AG04450 (cell line): ENCODE results near the gene NMNAT1. TPM values are rescaled to one million over a fixed set of nuclear protein-coding genes. Genes with fewer than 3 reads are reported as not detected.

Experiments used
- CTCF ChIA-PET: fragments of 300-600, 350-600 bp; formaldehyde crosslinking; extraction: SDS; loops from one replicate; lab custom pipeline; 2022; ENCODE audit warnings: antibody characterized with exemption, inconsistent platforms; lab: Charles Lee
- POLR2A ChIA-PET: fragments of 350-600 bp; formaldehyde crosslinking; extraction: SDS; loops from one replicate; lab custom pipeline; 2021; ENCODE audit warnings: antibody characterized with exemption, inconsistent platforms; lab: Yijun Ruan, JAX
- DNase-seq: peaks from one replicate; pipeline ENCODE4 v3.0.0-alpha.2; 2011; ENCODE audit warnings: low read depth, low spot score
- H3K27ac ChIP-seq: one replicate; pipeline ENCODE4 v1.5.1; 2012; ENCODE audit warnings: low read depth, low read length, control low read depth
- H3K27me3 ChIP-seq: one replicate; pipeline ENCODE4 v1.6.0; 2012; ENCODE audit warnings: low read length; ENCODE audit not compliant: control insufficient read depth, insufficient read depth
- H3K4me3 ChIP-seq: 2 replicates; pipeline ENCODE4 v1.5.1; 2011; ENCODE audit warnings: mild to moderate bottlenecking, low read depth, low read length, control low read depth
- H3K9me3 ChIP-seq: 2 replicates; pipeline ENCODE4 v1.5.1; 2012; ENCODE audit warnings: low read length; ENCODE audit not compliant: control insufficient read depth, insufficient read depth
- polyA plus RNA-seq: library from polyadenylated mRNA; depleted of rRNA; stranded (reverse); fragments of >200 nt; gene quantifications from 2 replicates; pipeline ENCODE4 v1.2.3, GENCODE V29; 2011
- TF ChIP-seq, protein P1 (sequence below): IDR thresholded peaks from 2 replicates; pipeline ENCODE4 v1.5.1; 2011; ENCODE audit warnings: low read depth, low read length, control low read depth, inconsistent platforms

NMNAT1 gene
- polyA plus RNA-seq, 1 experiment: 16.4 TPM

DNA sequence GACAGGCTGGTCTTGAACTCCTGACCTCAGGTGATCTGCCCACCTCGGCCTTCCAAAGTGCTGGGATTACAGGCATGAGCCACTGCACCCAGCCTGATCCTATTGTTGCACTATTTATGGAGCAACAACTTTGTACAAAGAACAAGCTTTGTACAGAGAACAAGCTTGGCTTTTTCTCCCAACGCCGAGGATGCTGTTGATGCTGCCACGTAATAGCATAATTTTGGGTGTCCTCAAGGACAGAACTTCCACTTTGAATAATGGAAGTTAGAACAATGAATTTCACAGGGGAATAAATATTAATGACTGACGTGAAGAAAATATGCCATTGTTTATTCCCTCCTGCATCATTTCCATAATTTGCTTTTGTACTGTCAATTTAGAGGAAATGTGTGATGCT, 41.0 kb downstream of the NMNAT1 start:
- Histone ChIP-seq H3K9me3 (no peaks in the 10 kb centered on the region), H3K27ac (no peak overlapping the region), H3K4me3 (no peak overlapping the region), H3K27me3 (no peaks in the 10 kb centered on the region)
- no peak for DNase-seq
- TF ChIP-seq, protein P1, sequence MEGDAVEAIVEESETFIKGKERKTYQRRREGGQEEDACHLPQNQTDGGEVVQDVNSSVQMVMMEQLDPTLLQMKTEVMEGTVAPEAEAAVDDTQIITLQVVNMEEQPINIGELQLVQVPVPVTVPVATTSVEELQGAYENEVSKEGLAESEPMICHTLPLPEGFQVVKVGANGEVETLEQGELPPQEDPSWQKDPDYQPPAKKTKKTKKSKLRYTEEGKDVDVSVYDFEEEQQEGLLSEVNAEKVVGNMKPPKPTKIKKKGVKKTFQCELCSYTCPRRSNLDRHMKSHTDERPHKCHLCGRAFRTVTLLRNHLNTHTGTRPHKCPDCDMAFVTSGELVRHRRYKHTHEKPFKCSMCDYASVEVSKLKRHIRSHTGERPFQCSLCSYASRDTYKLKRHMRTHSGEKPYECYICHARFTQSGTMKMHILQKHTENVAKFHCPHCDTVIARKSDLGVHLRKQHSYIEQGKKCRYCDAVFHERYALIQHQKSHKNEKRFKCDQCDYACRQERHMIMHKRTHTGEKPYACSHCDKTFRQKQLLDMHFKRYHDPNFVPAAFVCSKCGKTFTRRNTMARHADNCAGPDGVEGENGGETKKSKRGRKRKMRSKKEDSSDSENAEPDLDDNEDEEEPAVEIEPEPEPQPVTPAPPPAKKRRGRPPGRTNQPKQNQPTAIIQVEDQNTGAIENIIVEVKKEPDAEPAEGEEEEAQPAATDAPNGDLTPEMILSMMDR: no peak
- CTCF ChIA-PET: interaction anchor here (0.7 kb wide), 1 partner anchor 33 kb away, joined by 3 read pairs; no protein-coding TSS in a partner anchor
- POLR2A ChIA-PET: no interaction called here

- peak; percentile 15 for DNase-seq
- H3K27me3 ChIP-seq: no peaks in the 10 kb centered on the region
- no peak overlapping the region for H3K4me3 ChIP-seq
- H3K9me3 ChIP-seq: no peaks in the 10 kb centered on the region
- CTCF ChIA-PET: no interaction called here
- TF ChIP-seq, protein P1: no peak
- POLR2A ChIA-PET: no interaction called here
- peak overlapping the region; percentile 47 for H3K27ac ChIP-seq
These were observed 41.7 kb downstream of the NMNAT1 start for GRCh38 chr1:9985001-9985400.

DNA sequence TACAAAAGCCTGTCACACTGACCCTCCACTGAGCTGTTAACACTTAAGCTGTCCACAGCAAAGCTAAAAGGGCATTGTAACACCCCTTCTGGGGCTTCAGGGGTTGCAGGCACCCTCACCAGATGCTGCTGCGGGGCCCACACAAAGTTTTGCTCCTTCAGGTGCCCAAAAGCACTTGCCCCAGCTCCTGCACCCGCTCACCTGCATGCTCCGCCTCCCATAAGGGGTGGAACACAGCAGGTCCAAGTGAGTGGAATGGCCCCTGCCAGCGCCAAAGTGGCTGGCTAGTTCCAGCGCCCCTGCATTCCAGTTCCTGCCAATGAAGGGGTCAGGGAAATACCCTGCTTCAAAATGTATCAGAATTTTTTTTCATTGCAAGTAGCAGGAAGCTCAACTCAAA, 46.5 kb downstream of the NMNAT1 start:
- H3K27me3 ChIP-seq: peaks cover 3% of the 10 kb centered on the region
- H3K4me3 ChIP-seq: no peak overlapping the region
- ChIA-PET CTCF (interaction anchor here (1.5 kb wide), 1 partner anchor 39 kb away, joined by 9 read pairs; no protein-coding TSS in a partner anchor), POLR2A (no interaction called here)
- no peak overlapping the region for H3K27ac ChIP-seq
- TF ChIP-seq, protein P1: no peak
- DNase-seq: no peak
- H3K9me3 ChIP-seq: no peaks in the 10 kb centered on the region

- no peak for DNase-seq
- Histone ChIP-seq H3K27ac (no peak overlapping the region), H3K9me3 (no peaks in the 10 kb centered on the region; the same call in 1 of the 2 replicates), H3K4me3 (no peak overlapping the region), H3K27me3 (peaks cover 3% of the 10 kb centered on the region)
- ChIA-PET CTCF (interaction anchor here (0.8 kb wide), 1 partner anchor 41 kb away, joined by 3 read pairs; no protein-coding TSS in a partner anchor), POLR2A (no interaction called here)
- TF ChIP-seq, protein P1: no peak
These were observed 47.7 kb downstream of the NMNAT1 start for GRCh38 chr1:9990944-9991343.

GRCh38 chr1:9992910-9993309, 49.6 kb downstream of the NMNAT1 start:
- POLR2A ChIA-PET: no interaction called here
- TF ChIP-seq, protein P1: no peak
- Histone ChIP-seq H3K4me3 (no peak overlapping the region), H3K9me3 (no peaks in the 10 kb centered on the region; the same call in 1 of the 2 replicates), H3K27me3 (peaks cover 14% of the 10 kb centered on the region), H3K27ac (no peak overlapping the region)
- CTCF ChIA-PET: interaction anchor here (0.6 kb wide), 1 partner anchor 42 kb away, joined by 7 read pairs; no protein-coding TSS in a partner anchor
- no peak for DNase-seq
